Panc1 (cell line): ENCODE data around the gene CENATAC. TPM values are rescaled to one million over a fixed set of nuclear protein-coding genes. Genes with fewer than 3 reads are reported as not detected.
"Not testable (repeated sequence)": the region's sequence is repeated elsewhere in the genome, so short reads cannot be mapped to it uniquely, and the experiment has no call there.

Experiments
- ATAC-seq: fragments of 200-7000 bp; cut with Tn5 transposase; 2 replicates; pipeline ENCODE4 v1.9.1; 2020; ENCODE audit warnings: mild to moderate bottlenecking, moderate library complexity
- BruUV-seq: library from RNA; stranded (reverse); fragments of 400-500 nt; replicated peaks from 2 replicates; lab custom pipeline; 2021; lab: Mats Ljungman, UMichigan
- CTCF ChIA-PET: fragments of 300-600 bp; sonication (Branson Sonifier 250); formaldehyde crosslinking; loops from one replicate; lab custom pipeline; 2022; ENCODE audit warnings: antibody characterized with exemption; lab: Charles Lee
- POLR2A ChIA-PET: fragments of 300-600 bp; sonication (Branson Sonifier 250); formaldehyde crosslinking; loops from one replicate; lab custom pipeline; 2022; ENCODE audit warnings: antibody characterized with exemption; lab: Charles Lee
- DNase-seq: peaks from one replicate; pipeline ENCODE4 v3.0.0-alpha.2; 2010; ENCODE audit warnings: low read depth, low spot score
- H3K27ac ChIP-seq: 2 replicates; pipeline ENCODE4 v1.5.1; 2011; ENCODE audit warnings: mild to moderate bottlenecking, low read length, inconsistent platforms
- H3K27me3 ChIP-seq: fragments of 200-500 bp; sonication (Bioruptor generic); 2 replicates; pipeline ENCODE4 v1.6.0; 2014; ENCODE audit warnings: low read length, inconsistent platforms; ENCODE audit not compliant: control insufficient read depth, insufficient read depth
- H3K36me3 ChIP-seq: fragments of 200-500 bp; sonication (Bioruptor generic); 2 replicates; pipeline ENCODE4 v1.5.1; 2014; ENCODE audit warnings: inconsistent platforms, mild to moderate bottlenecking, low read length, moderate library complexity; ENCODE audit not compliant: control insufficient read depth, insufficient read depth
- H3K4me1 ChIP-seq: 2 replicates; pipeline ENCODE4 v1.5.1; 2011; ENCODE audit warnings: inconsistent platforms, mild to moderate bottlenecking, low read length, moderate library complexity; ENCODE audit not compliant: control insufficient read depth, insufficient read depth
- H3K4me3 ChIP-seq, 2 experiments: 2 replicates each; pipeline ENCODE4 v1.5.1; 2011 to 2012; ENCODE audit warnings: low read depth in 2 of 2, low read length in 2 of 2, mild to moderate bottlenecking in 2 of 2, inconsistent platforms in 1 of 2, moderate library complexity in 1 of 2
- H3K9me3 ChIP-seq: fragments of 200-500 bp; sonication (Bioruptor generic); 2 replicates; pipeline ENCODE4 v1.5.1; 2014; ENCODE audit warnings: low read depth, mild to moderate bottlenecking, inconsistent platforms, low read length, moderate library complexity; ENCODE audit not compliant: control insufficient read depth, insufficient read depth
- POLR2AphosphoS5 ChIP-seq: IDR thresholded peaks from 2 replicates; pipeline ENCODE4 v1.6.1; 2012; ENCODE audit warnings: mild to moderate bottlenecking, low read depth, low read length, moderate library complexity
- SIN3A ChIP-seq: IDR thresholded peaks from 2 replicates; pipeline ENCODE4 v1.6.1; 2012; ENCODE audit warnings: low read depth, mild to moderate bottlenecking, low read length, moderate library complexity, borderline replicate concordance; ENCODE audit not compliant: insufficient read depth
- TCF7L2 ChIP-seq: IDR thresholded peaks from 2 replicates; pipeline ENCODE4 v1.6.1; 2011; ENCODE audit warnings: mild to moderate bottlenecking, low read depth, low read length, inconsistent platforms
- in situ Hi-C: cut with HindIII; loops from 2 replicates; pipeline ENCODE4 v1.10.0; 2016; ENCODE audit warnings: low sequenced_read_pairs, low pct_unique_long_range_greater_than_20kb
- intact Hi-C: fragments of 100-400 bp; cut with micrococcal nuclease; formaldehyde crosslinking; loops from one replicate; pipeline ENCODE4 v1.10.0; 2022; ENCODE audit not compliant: unreplicated experiment
- total RNA-seq: library from RNA; stranded (reverse); gene quantifications from one replicate; pipeline ENCODE4 v1.2.1, GENCODE V29; 2021; ENCODE audit not compliant: unreplicated experiment
- TF ChIP-seq, protein P1 (sequence below), 2 experiments: IDR thresholded peaks; 2 replicates each; pipeline ENCODE4 v1.6.1; 2011 to 2012; ENCODE audit warnings: low read depth in 2 of 2, control low read depth in 1 of 2, low read length in 1 of 2, mild to moderate bottlenecking in 1 of 2, moderate library complexity in 1 of 2; ENCODE audit not compliant: insufficient read depth in 1 of 2
- TF ChIP-seq, protein P2 (sequence below): fragments of 450-650 bp; IDR thresholded peaks from 2 replicates; pipeline ENCODE4 v1.5.1; 2017; ENCODE audit warnings: mild to moderate bottlenecking

Gene CENATAC
- total RNA-seq, 1 experiment from 2014 or later: 45.4 TPM

DNA sequence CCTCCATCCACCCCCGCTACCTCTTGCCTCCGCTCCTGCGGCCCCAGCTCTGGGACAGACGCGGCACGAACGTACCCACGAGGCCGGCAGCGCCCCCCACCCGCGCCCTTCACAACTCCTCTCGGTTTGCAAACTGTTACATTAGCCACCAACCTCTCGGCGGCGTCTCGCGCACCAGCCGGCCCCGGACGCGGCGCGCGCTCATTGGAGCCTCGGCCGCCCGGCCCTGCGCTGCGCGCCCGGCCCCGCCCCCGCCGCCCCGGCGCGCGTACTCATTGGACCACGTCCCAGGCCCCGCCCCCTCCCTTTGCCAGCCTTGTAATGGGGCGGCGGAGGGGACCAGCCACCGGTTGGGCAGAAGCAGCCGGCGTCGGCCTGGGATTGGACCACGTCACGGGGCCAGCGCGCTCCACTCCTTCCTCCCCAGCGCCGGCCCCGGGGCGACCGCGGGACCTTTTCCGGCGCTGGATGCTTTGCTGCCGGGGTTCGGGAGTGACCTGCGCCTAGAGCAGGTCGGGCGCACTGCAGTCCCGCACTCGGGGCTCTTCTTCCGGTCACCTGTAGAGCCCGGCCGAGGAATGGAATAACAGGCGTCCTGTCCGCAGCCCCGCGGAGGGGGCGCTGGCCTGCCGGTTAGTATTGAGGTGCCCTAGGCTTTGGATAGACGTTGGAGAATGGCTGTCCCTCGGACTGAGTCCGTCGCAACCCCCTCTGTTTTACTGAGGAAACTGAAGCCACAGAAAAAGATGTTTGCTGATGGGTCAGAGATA lies 59.2 kb downstream of the CENATAC start, which contains the start of gene HYOU1:
Gene HYOU1, minus strand, starts transcription at position 206 of the 770 bp plus-strand sequence. CDS start 1,045 bp downstream, outside the sequence.
- ChIA-PET CTCF (interaction anchor here (0.5 kb wide), 1 partner anchor 24 kb away, joined by 3 read pairs; no protein-coding TSS in a partner anchor), POLR2A (no interaction called here)
- Histone ChIP-seq H3K27ac (peak within 1 kb of the TSS; percentile 94), H3K4me3 (peak within 1 kb of the TSS; percentile 87 to 97), H3K4me1 (peaks cover 7% of the 10 kb centered on the region; the same call in 1 of the 2 replicates), H3K36me3 (peaks cover 19% of the 10 kb centered on the region; the same call in 1 of the 2 replicates), H3K9me3 (no peaks in the 10 kb centered on the region), H3K27me3 (no peaks in the 10 kb centered on the region)
- in situ Hi-C loops (no loop called here), intact Hi-C loops (no loop called here)
- BruUV-seq: no TSS peak
- peak; percentile 82 for TF ChIP-seq POLR2AphosphoS5
- TF ChIP-seq, protein P1, sequence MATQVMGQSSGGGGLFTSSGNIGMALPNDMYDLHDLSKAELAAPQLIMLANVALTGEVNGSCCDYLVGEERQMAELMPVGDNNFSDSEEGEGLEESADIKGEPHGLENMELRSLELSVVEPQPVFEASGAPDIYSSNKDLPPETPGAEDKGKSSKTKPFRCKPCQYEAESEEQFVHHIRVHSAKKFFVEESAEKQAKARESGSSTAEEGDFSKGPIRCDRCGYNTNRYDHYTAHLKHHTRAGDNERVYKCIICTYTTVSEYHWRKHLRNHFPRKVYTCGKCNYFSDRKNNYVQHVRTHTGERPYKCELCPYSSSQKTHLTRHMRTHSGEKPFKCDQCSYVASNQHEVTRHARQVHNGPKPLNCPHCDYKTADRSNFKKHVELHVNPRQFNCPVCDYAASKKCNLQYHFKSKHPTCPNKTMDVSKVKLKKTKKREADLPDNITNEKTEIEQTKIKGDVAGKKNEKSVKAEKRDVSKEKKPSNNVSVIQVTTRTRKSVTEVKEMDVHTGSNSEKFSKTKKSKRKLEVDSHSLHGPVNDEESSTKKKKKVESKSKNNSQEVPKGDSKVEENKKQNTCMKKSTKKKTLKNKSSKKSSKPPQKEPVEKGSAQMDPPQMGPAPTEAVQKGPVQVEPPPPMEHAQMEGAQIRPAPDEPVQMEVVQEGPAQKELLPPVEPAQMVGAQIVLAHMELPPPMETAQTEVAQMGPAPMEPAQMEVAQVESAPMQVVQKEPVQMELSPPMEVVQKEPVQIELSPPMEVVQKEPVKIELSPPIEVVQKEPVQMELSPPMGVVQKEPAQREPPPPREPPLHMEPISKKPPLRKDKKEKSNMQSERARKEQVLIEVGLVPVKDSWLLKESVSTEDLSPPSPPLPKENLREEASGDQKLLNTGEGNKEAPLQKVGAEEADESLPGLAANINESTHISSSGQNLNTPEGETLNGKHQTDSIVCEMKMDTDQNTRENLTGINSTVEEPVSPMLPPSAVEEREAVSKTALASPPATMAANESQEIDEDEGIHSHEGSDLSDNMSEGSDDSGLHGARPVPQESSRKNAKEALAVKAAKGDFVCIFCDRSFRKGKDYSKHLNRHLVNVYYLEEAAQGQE (IDR thresholded peaks at IDR 0.05; ENCODE audit: insufficient read depth in 1 of 2, low read depth in 2 of 2, low read length in 1 of 2): no peak
- 0 out of 2 replicates have a peak, but pooled peaks have one; percentile 75 for TF ChIP-seq SIN3A
- no peak for TF ChIP-seq TCF7L2
- peak; percentile 98 for ATAC-seq
- peak; percentile 53 for DNase-seq

DNA sequence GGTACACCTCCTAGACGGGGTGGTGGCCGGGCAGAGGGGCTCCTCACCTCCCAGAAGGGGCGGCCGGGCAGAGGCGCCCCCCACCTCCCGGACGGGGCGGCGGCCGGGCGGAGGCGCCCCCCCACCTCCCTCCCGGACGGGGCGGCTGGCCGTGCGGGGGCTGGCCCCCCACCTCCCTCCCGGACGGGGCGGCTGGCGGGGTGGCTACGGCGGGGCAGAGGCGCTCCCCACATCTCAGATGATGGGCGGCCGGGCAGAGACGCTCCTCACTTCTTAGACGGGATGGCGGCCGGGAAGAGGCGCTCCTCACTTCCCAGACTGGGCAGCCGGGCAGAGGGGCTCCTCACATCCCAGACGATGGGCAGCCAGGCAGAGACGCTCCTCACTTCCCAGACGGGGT lies 61.2 kb downstream of the CENATAC start:
- DNase-seq, BruUV-seq, H3K27ac ChIP-seq, H3K27me3 ChIP-seq, intact Hi-C loops, H3K9me3 ChIP-seq, H3K4me3 ChIP-seq, in situ Hi-C loops, H3K36me3 ChIP-seq, H3K4me1 ChIP-seq, ATAC-seq: not testable (repeated sequence)
- ChIA-PET CTCF (interaction anchor here (0.7 kb wide), 1 partner anchor 40 kb away, joined by 3 read pairs; no protein-coding TSS in a partner anchor), POLR2A (interaction anchor here (1.2 kb wide), 1 partner anchor 8 kb away, joined by 3 read pairs; the partner anchor contains the start of gene VPS11)

DNA sequence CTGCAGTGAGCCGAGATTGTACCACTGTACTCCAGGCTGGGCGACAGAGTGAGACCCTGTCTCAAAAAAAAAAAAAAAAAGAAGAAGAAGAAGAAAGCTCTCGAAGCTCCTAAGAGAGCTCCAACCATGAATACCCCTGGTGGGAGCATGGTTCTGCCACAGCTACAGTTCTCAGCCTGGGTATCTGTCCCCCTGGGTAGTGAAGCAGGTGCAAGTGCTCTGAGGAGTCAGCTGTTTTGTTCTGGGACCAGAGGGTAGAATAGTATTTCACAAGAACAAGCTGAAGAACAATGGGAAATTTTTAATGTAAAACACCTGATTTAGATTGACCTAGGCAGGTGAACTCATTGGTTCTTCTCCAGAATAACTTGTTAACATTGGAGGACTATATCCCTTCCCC lies 63.3 kb downstream of the CENATAC start:
- in situ Hi-C loops: no loop called here
- no peak overlapping the region for H3K4me3 ChIP-seq
- H3K36me3 ChIP-seq: peaks cover 2% of the 10 kb centered on the region; the same call in 1 of the 2 replicates
- ChIA-PET POLR2A (interaction anchor here (0.6 to 0.7 kb wide), 2 partner anchors 168 to 260 kb away, joined by 5 to 8 read pairs; no protein-coding TSS in a partner anchor), CTCF (no interaction called here)
- no peaks in the 10 kb centered on the region for H3K27me3 ChIP-seq
- peaks cover 3% of the 10 kb centered on the region; the same call in 1 of the 2 replicates for H3K4me1 ChIP-seq
- H3K27ac ChIP-seq: no peak overlapping the region
- intact Hi-C loops: no loop called here
- DNase-seq: no peak
- no peak for TF ChIP-seq SIN3A
- no peak for TF ChIP-seq TCF7L2
- TF ChIP-seq, protein P2, sequence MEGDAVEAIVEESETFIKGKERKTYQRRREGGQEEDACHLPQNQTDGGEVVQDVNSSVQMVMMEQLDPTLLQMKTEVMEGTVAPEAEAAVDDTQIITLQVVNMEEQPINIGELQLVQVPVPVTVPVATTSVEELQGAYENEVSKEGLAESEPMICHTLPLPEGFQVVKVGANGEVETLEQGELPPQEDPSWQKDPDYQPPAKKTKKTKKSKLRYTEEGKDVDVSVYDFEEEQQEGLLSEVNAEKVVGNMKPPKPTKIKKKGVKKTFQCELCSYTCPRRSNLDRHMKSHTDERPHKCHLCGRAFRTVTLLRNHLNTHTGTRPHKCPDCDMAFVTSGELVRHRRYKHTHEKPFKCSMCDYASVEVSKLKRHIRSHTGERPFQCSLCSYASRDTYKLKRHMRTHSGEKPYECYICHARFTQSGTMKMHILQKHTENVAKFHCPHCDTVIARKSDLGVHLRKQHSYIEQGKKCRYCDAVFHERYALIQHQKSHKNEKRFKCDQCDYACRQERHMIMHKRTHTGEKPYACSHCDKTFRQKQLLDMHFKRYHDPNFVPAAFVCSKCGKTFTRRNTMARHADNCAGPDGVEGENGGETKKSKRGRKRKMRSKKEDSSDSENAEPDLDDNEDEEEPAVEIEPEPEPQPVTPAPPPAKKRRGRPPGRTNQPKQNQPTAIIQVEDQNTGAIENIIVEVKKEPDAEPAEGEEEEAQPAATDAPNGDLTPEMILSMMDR: no peak
- TF ChIP-seq, protein P1 (IDR thresholded peaks at IDR 0.05; ENCODE audit: insufficient read depth in 1 of 2, low read depth in 2 of 2, low read length in 1 of 2): no peak
- TF ChIP-seq POLR2AphosphoS5: no peak
- no TSS peak for BruUV-seq
- no peak for ATAC-seq
- no peaks in the 10 kb centered on the region for H3K9me3 ChIP-seq
